GM12801 (cell line): ENCODE data around the gene KRT36.

Source experiments
- CTCF ChIP-seq: IDR thresholded peaks from one replicate; pipeline ENCODE4 v1.5.1; 2011; ENCODE audit warnings: control low read depth; ENCODE audit not compliant: insufficient read length; ENCODE audit errors: extremely low read depth

The KRT36 gene

DNA sequence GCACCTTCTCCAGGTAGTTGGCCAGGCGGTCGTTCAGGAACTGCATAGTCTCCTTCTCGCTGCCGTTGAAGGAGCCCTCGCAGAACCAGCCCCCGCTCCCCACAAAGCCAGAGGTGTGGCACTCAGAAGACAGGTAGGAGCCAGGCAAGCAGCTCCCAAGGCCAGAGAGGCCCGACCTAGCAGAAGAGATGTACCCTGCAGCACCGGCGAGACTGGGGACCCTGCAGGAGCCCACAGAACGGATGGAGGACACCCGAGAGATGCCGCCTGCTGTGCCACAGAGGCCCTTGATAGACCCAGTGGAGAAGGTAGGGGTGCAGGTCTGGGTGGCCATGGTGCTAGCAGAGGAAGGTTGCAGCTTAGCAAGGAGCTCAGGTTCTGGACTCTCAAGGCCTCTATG is at the start of gene KRT36:
KRT36 (minus strand) TSS at position 380 of the 400 bp plus-strand sequence; CDS start at position 334, 46 bp downstream.
- TF ChIP-seq CTCF: no peak

DNA sequence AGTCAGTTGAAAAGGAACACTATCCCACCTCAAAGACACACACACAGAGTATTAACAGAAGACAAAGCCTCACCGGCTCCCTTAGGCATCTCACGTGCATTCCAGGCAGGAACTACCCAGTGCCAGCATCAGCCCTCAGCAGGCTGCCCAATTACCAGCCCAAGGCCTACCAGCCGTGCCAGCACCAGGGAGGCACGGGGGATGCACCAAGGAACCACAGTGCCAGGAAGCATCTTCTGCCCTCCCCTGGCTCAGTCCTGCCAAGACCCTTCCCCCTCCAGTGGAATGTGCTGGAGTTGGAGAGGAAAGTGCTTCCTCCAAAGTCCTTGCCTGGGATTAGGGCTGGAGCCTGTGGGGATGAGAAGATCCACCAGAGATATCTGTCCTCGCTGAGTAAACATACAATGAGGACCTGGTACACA is 49.4 kb upstream of the KRT36 start:
- no peak for TF ChIP-seq CTCF

DNA sequence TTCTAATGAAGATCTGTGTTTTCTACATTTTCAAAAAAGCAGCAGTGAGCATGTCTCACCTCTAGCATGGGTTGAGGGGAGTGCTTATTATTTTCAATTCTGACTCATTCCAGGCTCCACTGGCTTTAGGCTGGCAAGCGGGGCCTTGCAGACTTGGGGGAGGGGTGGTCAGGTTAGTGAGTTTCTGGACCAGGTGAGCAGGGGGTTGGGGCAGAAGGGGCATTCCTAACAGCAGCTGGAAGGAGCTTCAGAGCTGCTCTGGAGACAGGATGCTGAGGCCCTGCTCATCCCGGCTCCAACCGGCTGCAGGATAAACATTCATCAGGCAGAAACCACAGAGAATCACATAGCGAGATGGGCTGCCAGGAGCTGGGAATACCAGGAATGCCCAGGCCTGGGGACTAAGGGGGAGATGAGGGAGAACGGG is 48.9 kb upstream of the KRT36 start:
- no peak for TF ChIP-seq CTCF

DNA sequence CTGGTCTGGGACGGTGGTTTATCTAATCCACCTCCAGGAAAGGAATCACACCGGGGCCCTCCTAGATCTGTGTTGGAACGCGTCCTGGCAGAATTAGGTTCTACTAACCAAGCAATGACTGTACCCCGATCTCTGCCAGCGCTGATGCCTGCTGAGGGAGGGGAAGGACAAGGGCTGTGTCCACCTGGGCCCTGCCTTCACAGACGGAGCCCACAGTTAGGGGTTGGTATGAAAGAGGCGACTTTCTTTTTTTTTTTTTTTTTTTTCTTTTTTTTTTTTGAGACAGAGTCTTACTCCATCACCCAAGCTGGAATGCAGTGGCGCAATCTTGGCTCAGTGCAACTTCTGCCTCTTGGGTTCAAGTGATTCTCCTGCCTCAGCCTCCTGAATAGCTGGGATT is 48.3 kb upstream of the KRT36 start:
- TF ChIP-seq CTCF: no peak

DNA sequence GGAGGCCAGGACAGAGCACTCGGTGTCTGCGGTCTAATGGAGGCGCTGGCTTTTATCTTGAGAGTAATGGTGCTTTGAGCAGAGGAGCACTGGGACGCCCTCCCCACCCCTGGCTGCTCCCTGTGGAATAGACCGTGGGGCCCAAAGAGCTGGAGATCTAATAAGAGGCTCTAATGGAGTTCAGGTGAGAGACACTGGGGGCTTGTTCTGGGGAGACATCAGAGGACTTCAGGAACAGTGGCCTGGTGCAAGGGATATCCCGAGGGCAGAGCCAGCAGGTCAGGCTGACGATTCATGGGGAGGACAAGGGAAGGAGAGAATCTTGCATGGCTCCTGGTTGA is 47.9 kb upstream of the KRT36 start:
- TF ChIP-seq CTCF: no peak

DNA sequence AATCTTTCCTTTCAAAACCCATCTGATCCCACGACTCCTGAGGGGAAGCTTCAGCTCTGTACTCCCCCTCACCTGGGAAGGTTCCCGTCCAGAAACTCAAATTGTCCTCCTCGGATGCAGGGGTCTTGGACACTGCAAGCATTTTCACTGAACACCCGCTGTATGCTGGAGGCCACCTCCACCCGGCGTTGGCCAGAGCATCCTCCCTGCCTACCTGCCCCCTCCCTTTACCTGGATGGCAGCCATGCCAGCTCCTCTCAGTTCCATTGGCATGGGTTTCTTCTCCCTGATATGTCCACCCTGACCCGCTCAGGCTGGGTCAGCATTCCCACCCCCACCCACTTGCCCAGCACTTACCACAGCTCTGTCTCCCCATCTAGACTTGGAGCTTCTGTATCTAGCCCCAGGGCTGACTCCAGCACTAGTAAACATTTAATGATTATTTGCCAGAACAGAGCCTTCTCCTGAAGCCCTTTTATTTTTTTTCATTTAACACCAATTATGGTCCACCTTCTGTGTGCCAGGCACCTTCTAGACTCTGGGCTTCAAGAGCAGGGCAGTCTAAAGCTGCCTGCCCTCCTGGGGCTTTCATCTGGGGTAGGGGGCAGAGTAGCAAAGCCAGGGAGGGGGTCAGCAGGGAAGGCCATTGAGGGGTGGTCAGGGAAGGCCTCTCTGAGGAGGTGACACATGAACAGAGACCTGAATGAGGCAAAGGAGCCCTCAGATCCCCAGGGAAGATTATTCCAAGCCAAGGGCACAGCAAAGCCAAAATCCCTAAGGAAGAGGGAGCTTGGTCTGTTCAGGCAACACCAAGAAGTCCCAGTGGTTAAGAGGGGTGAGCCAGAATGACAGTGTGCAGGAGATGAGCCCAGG is 47.3 kb upstream of the KRT36 start:
- no peak for TF ChIP-seq CTCF

DNA sequence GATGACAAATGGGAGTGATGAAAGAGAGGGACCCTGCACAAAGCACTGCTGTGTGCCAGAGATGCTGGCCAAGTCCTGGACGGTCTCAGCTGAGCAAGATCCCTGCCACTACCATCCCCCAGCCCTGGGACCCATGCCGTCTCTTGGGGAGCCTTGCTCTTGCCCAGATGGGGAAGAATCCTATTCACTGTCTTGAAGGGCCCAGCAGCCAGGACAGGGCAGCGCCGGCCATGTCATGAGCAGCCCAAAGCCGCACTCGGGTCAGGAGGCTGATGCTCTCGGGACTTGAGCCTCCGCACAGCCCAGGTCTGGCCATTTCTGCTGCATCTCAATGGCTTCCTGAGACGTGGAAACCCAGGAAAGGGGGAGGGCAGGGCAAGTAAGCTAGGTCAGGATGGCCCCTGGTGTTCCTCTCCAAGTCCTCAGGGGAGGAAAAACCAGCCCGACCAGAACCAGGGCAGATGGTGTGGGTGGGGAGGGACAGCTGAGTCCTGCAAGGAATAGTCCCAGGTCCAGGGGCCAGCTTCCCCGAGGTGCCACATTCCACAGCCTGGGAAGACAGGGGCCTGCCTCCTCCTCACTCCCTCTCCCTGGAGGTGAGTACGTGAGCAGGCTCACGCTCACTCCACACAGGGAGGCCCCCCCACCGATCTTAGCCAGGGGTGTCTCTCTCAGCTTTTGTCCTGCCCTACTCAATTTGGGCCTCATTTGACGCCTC is 46.2 kb upstream of the KRT36 start:
- TF ChIP-seq CTCF: no peak
